ENCODE results near the gene PRMT7.

PRMT7 gene

GRCh38 chr16:68335175-68335574, 24.4 kb downstream of the PRMT7 start:
- Histone ChIP-seq H3K18ac (ENCODE audit: low read length) (no peak overlapping the region), H3K4me1 (ENCODE audit: control insufficient read depth in 1 of 2, insufficient read depth in 2 of 2, low read length in 2 of 2) (peaks cover 12 to 15% of the 10 kb centered on the region in 2 experiments), H2BK12ac (ENCODE audit: low read length) (no peak overlapping the region), H2BK5ac (ENCODE audit: low read depth, low read length, poor library complexity) (no peak overlapping the region), H3K4me3 (ENCODE audit: low read depth, low read length) (no peak overlapping the region), H3K9ac (ENCODE audit: low read length) (no peak overlapping the region), H3K4me2 (ENCODE audit: low read length) (no peak overlapping the region), H3K36me3 (ENCODE audit: control insufficient read depth in 1 of 2, insufficient read depth in 2 of 2, low read length in 2 of 2) (peaks cover 27% of the 10 kb centered on the region in 2 experiments), H2AK5ac (ENCODE audit: low read length) (no peak overlapping the region), H3K14ac (ENCODE audit: low read length) (no peak overlapping the region), H2AFZ (ENCODE audit: insufficient read depth, low read length, poor library complexity) (no peak overlapping the region), H2BK120ac (ENCODE audit: insufficient read depth, low read length, poor library complexity) (no peak overlapping the region), H4K91ac (ENCODE audit: low read depth, low read length) (no peak overlapping the region), H4K12ac (ENCODE audit: low read depth, low read length) (no peak overlapping the region), H3K27ac (ENCODE audit: low read depth, low read length) (no peak overlapping the region), H3K23ac (ENCODE audit: low read length) (no peak overlapping the region), H4K8ac (ENCODE audit: low read depth, low read length) (no peak overlapping the region), H3K79me2 (ENCODE audit: control insufficient read depth, insufficient read depth, low read length, poor library complexity) (no peaks in the 10 kb centered on the region), H3K9me3 (ENCODE audit: insufficient read depth, low read depth, low read length) (no peaks in the 10 kb centered on the region), H3K79me1 (ENCODE audit: low read length) (peaks cover 6% of the 10 kb centered on the region), H3K27me3 (ENCODE audit: insufficient read depth, low read length) (no peaks in the 10 kb centered on the region), H3K4ac (ENCODE audit: low read depth, low read length) (no peak overlapping the region)
- no CpG with 5 or more reads among the region's 5 CpGs for WGBS (ENCODE audit: extremely low coverage, insufficient coverage, insufficient read length)
- no peak for DNase-seq

GRCh38 chr16:68338326-68339119, 27.7 kb downstream of the PRMT7 start:
- H3K4me3 ChIP-seq (ENCODE audit: low read depth, low read length), result no peak overlapping the region
- H2AFZ ChIP-seq (ENCODE audit: insufficient read depth, low read length, poor library complexity), result no peak overlapping the region
- H3K79me1 ChIP-seq (ENCODE audit: low read length), result no peaks in the 10 kb centered on the region
- H2BK5ac ChIP-seq (ENCODE audit: low read depth, low read length, poor library complexity), result no peak overlapping the region
- H3K27me3 ChIP-seq (ENCODE audit: insufficient read depth, low read length), result no peaks in the 10 kb centered on the region
- no peak overlapping the region for H3K14ac ChIP-seq (ENCODE audit: low read length)
- H3K9ac ChIP-seq (ENCODE audit: low read length), result no peak overlapping the region
- no peak overlapping the region for H3K18ac ChIP-seq (ENCODE audit: low read length)
- H3K4ac ChIP-seq (ENCODE audit: low read depth, low read length), result no peak overlapping the region
- no peak overlapping the region for H4K91ac ChIP-seq (ENCODE audit: low read depth, low read length)
- no CpG with 5 or more reads among the region's 16 CpGs for WGBS (ENCODE audit: extremely low coverage, insufficient coverage, insufficient read length)
- H3K4me2 ChIP-seq (ENCODE audit: low read length), result no peak overlapping the region
- peaks cover 34 to 41% of the 10 kb centered on the region in 2 experiments for H3K36me3 ChIP-seq (ENCODE audit: control insufficient read depth in 1 of 2, insufficient read depth in 2 of 2, low read length in 2 of 2)
- no peak overlapping the region for H2BK120ac ChIP-seq (ENCODE audit: insufficient read depth, low read length, poor library complexity)
- H3K27ac ChIP-seq (ENCODE audit: low read depth, low read length), result no peak overlapping the region
- no peak overlapping the region for H4K12ac ChIP-seq (ENCODE audit: low read depth, low read length)
- no peak overlapping the region for H2AK5ac ChIP-seq (ENCODE audit: low read length)
- DNase-seq, result no peak
- H3K9me3 ChIP-seq (ENCODE audit: insufficient read depth, low read depth, low read length), result peaks cover 4% of the 10 kb centered on the region
- peaks cover 0 to under 1% of the 10 kb centered on the region in 2 experiments for H3K4me1 ChIP-seq (ENCODE audit: control insufficient read depth in 1 of 2, insufficient read depth in 2 of 2, low read length in 2 of 2)
- H3K23ac ChIP-seq (ENCODE audit: low read length), result no peak overlapping the region
- H2BK12ac ChIP-seq (ENCODE audit: low read length), result no peak overlapping the region
- H3K79me2 ChIP-seq (ENCODE audit: control insufficient read depth, insufficient read depth, low read length, poor library complexity), result no peaks in the 10 kb centered on the region
- no peak overlapping the region for H4K8ac ChIP-seq (ENCODE audit: low read depth, low read length)

DNA sequence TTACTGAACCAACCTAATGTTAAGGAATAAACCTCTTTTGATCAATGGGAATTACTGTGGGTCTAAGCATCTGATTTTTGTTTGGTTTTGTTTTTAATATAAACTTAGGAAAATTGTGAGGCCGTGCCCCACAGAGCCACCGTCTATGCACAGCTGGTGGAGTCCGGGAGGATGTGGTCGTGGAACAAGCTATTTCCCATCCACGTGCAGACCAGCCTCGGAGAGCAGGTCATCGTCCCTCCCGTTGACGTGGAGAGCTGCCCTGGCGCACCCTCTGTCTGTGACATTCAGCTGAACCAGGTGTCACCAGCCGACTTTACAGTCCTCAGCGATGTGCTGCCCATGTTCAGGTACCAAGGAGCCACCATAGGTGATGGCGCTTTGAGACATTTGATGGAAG, 28.4 kb downstream of the PRMT7 start:
- Histone ChIP-seq H4K8ac (ENCODE audit: low read depth, low read length) (no peak overlapping the region), H3K36me3 (ENCODE audit: control insufficient read depth in 1 of 2, insufficient read depth in 2 of 2, low read length in 2 of 2) (peaks cover 34 to 41% of the 10 kb centered on the region in 2 experiments), H3K23ac (ENCODE audit: low read length) (no peak overlapping the region), H3K9ac (ENCODE audit: low read length) (no peak overlapping the region), H2BK12ac (ENCODE audit: low read length) (no peak overlapping the region), H4K91ac (ENCODE audit: low read depth, low read length) (no peak overlapping the region), H3K79me1 (ENCODE audit: low read length) (no peaks in the 10 kb centered on the region), H3K9me3 (ENCODE audit: insufficient read depth, low read depth, low read length) (peaks cover 4% of the 10 kb centered on the region), H3K4me2 (ENCODE audit: low read length) (no peak overlapping the region), H3K4ac (ENCODE audit: low read depth, low read length) (no peak overlapping the region), H3K4me3 (ENCODE audit: low read depth, low read length) (no peak overlapping the region), H2BK120ac (ENCODE audit: insufficient read depth, low read length, poor library complexity) (no peak overlapping the region), H2BK5ac (ENCODE audit: low read depth, low read length, poor library complexity) (no peak overlapping the region), H3K27me3 (ENCODE audit: insufficient read depth, low read length) (no peaks in the 10 kb centered on the region), H3K4me1 (ENCODE audit: control insufficient read depth in 1 of 2, insufficient read depth in 2 of 2, low read length in 2 of 2) (no peaks in the 10 kb centered on the region), H3K27ac (ENCODE audit: low read depth, low read length) (no peak overlapping the region), H3K14ac (ENCODE audit: low read length) (no peak overlapping the region), H2AFZ (ENCODE audit: insufficient read depth, low read length, poor library complexity) (no peak overlapping the region), H2AK5ac (ENCODE audit: low read length) (no peak overlapping the region), H3K79me2 (ENCODE audit: control insufficient read depth, insufficient read depth, low read length, poor library complexity) (no peaks in the 10 kb centered on the region), H4K12ac (ENCODE audit: low read depth, low read length) (no peak overlapping the region), H3K18ac (ENCODE audit: low read length) (no peak overlapping the region)
- WGBS (ENCODE audit: extremely low coverage, insufficient coverage, insufficient read length), result no CpG with 5 or more reads among the region's 13 CpGs
- no peak for DNase-seq

DNA sequence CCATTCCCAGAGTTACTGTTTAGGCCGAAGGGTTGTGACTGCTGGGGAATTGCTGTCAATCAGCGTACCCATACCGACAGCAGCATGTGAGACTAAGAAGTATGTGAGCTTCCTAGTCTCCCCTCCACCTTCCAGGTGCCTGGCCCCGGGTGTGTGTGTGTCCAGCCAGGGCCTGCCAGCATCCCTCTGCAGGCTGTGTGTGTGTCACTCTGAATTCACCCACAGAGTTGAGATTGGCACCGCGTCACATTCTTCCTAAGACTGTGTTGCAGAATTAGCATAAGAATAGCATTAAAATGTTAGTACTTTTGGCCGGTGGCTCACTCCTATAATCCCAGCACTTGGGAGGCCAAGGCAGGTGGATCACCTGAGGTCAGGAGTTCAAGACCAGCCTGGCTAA, 31.8 kb downstream of the PRMT7 start:
- Histone ChIP-seq H3K23ac (ENCODE audit: low read length) (no peak overlapping the region), H4K8ac (ENCODE audit: low read depth, low read length) (no peak overlapping the region), H3K4ac (ENCODE audit: low read depth, low read length) (no peak overlapping the region)

More for the DNA sequence above, 31.8 kb downstream of the PRMT7 start:
- Histone ChIP-seq H3K27me3 (ENCODE audit: insufficient read depth, low read length) (no peaks in the 10 kb centered on the region), H2AK5ac (ENCODE audit: low read length) (no peak overlapping the region), H4K91ac (ENCODE audit: low read depth, low read length) (no peak overlapping the region), H2BK12ac (ENCODE audit: low read length) (no peak overlapping the region), H3K9me3 (ENCODE audit: insufficient read depth, low read depth, low read length) (peaks cover 4% of the 10 kb centered on the region), H4K12ac (ENCODE audit: low read depth, low read length) (no peak overlapping the region), H3K9ac (ENCODE audit: low read length) (no peak overlapping the region), H3K4me2 (ENCODE audit: low read length) (no peak overlapping the region), H3K79me1 (ENCODE audit: low read length) (no peaks in the 10 kb centered on the region), H3K4me3 (ENCODE audit: low read depth, low read length) (no peak overlapping the region), H3K79me2 (ENCODE audit: control insufficient read depth, insufficient read depth, low read length, poor library complexity) (peaks cover 2% of the 10 kb centered on the region), H2AFZ (ENCODE audit: insufficient read depth, low read length, poor library complexity) (no peak overlapping the region), H3K27ac (ENCODE audit: low read depth, low read length) (no peak overlapping the region), H3K14ac (ENCODE audit: low read length) (no peak overlapping the region), H2BK5ac (ENCODE audit: low read depth, low read length, poor library complexity) (no peak overlapping the region), H3K18ac (ENCODE audit: low read length) (no peak overlapping the region), H3K4me1 (ENCODE audit: control insufficient read depth in 1 of 2, insufficient read depth in 2 of 2, low read length in 2 of 2) (peaks cover 9 to 19% of the 10 kb centered on the region in 2 experiments), H2BK120ac (ENCODE audit: insufficient read depth, low read length, poor library complexity) (no peak overlapping the region), H3K36me3 (ENCODE audit: control insufficient read depth in 1 of 2, insufficient read depth in 2 of 2, low read length in 2 of 2) (peaks cover 46 to 56% of the 10 kb centered on the region in 2 experiments)
- no peak for DNase-seq
- WGBS (ENCODE audit: extremely low coverage, insufficient coverage, insufficient read length), result no CpG with 5 or more reads among the region's 7 CpGs
